Right lobe of liver (tissue), 4 donors: ENCODE results near the gene PEAK1.

Source experiments
- POLR2A ChIP-seq: fragments of 450-650 bp; IDR thresholded peaks from one replicate; pipeline ENCODE4 v1.6.1; 2017; ENCODE audit warnings: antibody characterized with exemption, mild to moderate bottlenecking
- TF ChIP-seq, protein P1 (sequence below), 4 donors: fragments of 200-600 bp in 3 of 4; fragments of 450-650 bp in 1 of 4; IDR thresholded peaks; one replicate each; pipeline versions ENCODE4 v1.5.1 to v1.8.0; 2016 to 2022; ENCODE audit warnings: antibody characterized with exemption in 4 of 4, mild to moderate bottlenecking in 2 of 4
- donor health status: DM: no; HTN: no; CAD: no.
- donor health status: DM: no; HTN: no; CAD: no.
- donor health status: DM: no; HTN: yes; CAD: no.

DNA sequence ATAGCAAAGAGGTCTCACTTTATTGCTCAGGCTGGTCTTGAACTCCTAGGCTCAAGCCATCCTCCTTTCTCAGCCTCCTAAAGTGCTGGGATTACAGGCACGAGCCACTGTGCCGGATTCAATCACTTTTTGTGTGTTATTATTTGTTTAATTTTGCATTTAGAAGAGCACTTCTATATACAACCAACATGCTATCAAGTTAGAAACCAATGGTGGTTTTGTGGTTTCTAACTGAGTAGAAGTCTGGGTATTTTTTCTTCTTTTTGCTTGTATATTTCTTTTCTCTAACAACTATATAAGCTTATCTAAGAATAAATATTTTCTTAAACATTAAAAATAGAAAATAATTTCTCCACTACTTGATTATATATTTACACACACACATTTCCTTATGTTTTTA, 86.7 kb downstream of the PEAK1 start:
- TF ChIP-seq, protein P1, sequence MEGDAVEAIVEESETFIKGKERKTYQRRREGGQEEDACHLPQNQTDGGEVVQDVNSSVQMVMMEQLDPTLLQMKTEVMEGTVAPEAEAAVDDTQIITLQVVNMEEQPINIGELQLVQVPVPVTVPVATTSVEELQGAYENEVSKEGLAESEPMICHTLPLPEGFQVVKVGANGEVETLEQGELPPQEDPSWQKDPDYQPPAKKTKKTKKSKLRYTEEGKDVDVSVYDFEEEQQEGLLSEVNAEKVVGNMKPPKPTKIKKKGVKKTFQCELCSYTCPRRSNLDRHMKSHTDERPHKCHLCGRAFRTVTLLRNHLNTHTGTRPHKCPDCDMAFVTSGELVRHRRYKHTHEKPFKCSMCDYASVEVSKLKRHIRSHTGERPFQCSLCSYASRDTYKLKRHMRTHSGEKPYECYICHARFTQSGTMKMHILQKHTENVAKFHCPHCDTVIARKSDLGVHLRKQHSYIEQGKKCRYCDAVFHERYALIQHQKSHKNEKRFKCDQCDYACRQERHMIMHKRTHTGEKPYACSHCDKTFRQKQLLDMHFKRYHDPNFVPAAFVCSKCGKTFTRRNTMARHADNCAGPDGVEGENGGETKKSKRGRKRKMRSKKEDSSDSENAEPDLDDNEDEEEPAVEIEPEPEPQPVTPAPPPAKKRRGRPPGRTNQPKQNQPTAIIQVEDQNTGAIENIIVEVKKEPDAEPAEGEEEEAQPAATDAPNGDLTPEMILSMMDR (IDR thresholded peaks at IDR 0.05): no peak
- no peak for TF ChIP-seq POLR2A
